DND-41 (cell line): ENCODE measurements around the gene BNIPL.

Source experiments
- ATAC-seq: fragments of 200-7000 bp; cut with Tn5 transposase; 3 replicates; pipeline ENCODE4 v1.9.1; 2021; ENCODE audit warnings: low read depth; ENCODE audit not compliant: insufficient read depth
- DNase-seq: peaks from one replicate; pipeline ENCODE4 v3.0.0-alpha.2; 2020
- H2AFZ ChIP-seq: 2 replicates; pipeline ENCODE4 v1.6.0; 2012; ENCODE audit warnings: low read depth, low read length
- H3K27ac ChIP-seq: 2 replicates; pipeline ENCODE4 v1.5.1; 2012; ENCODE audit warnings: low read length, inconsistent platforms
- H3K27me3 ChIP-seq: fragments of 200-600 bp; sonication (generic); 2 replicates; pipeline ENCODE4 v1.6.0; 2012; ENCODE audit warnings: low read length, mild to moderate bottlenecking, inconsistent platforms; ENCODE audit not compliant: insufficient read depth, poor library complexity
- H3K36me3 ChIP-seq: 2 replicates; pipeline ENCODE4 v1.5.1; 2012; ENCODE audit warnings: low read length, inconsistent platforms; ENCODE audit not compliant: insufficient read depth
- H3K4me1 ChIP-seq: 2 replicates; pipeline ENCODE4 v1.5.1; 2012; ENCODE audit warnings: mild to moderate bottlenecking, low read length; ENCODE audit not compliant: insufficient read depth
- H3K4me2 ChIP-seq: 2 replicates; pipeline ENCODE4 v1.6.0; 2012; ENCODE audit warnings: mild to moderate bottlenecking, moderate library complexity, low read length, inconsistent platforms; ENCODE audit not compliant: insufficient read depth
- H3K4me3 ChIP-seq, 2 experiments: fragments of 200-600 bp in 1 of 2; shearing (Covaris generic) in 1 of 2; 2 replicates each; pipeline ENCODE4 v1.5.1; 2012 to 2016; ENCODE audit warnings: inconsistent platforms in 2 of 2, low read length in 2 of 2, mild to moderate bottlenecking in 2 of 2, low read depth in 1 of 2, moderate library complexity in 1 of 2
- H3K79me2 ChIP-seq: 2 replicates; pipeline ENCODE4 v1.6.0; 2012; ENCODE audit warnings: low read length, inconsistent platforms; ENCODE audit not compliant: insufficient read depth
- H3K9ac ChIP-seq: 2 replicates; pipeline ENCODE4 v1.6.0; 2012; ENCODE audit warnings: low read depth, mild to moderate bottlenecking, inconsistent platforms, low read length, moderate library complexity
- H3K9me3 ChIP-seq: 2 replicates; pipeline ENCODE4 v1.5.1; 2012; ENCODE audit warnings: low read length, moderate library complexity, mild to moderate bottlenecking, inconsistent platforms; ENCODE audit not compliant: insufficient read depth, severe bottlenecking
- H4K20me1 ChIP-seq: 2 replicates; pipeline ENCODE4 v1.6.0; 2012; ENCODE audit warnings: low read length; ENCODE audit not compliant: insufficient read depth
- EZH2 ChIP-seq: IDR thresholded peaks from 3 replicates; pipeline ENCODE4 v1.6.1; 2012; ENCODE audit warnings: borderline replicate concordance, low read depth, mild to moderate bottlenecking, moderate library complexity, low read length, inconsistent platforms; ENCODE audit not compliant: severe bottlenecking
- TF ChIP-seq, protein P1 (sequence below): IDR thresholded peaks from 2 replicates; pipeline ENCODE4 v1.5.1; 2012; ENCODE audit warnings: borderline replicate concordance, low read length, moderate library complexity, mild to moderate bottlenecking; ENCODE audit not compliant: poor library complexity, severe bottlenecking; ENCODE audit errors: extremely low read depth

BNIPL gene

DNA sequence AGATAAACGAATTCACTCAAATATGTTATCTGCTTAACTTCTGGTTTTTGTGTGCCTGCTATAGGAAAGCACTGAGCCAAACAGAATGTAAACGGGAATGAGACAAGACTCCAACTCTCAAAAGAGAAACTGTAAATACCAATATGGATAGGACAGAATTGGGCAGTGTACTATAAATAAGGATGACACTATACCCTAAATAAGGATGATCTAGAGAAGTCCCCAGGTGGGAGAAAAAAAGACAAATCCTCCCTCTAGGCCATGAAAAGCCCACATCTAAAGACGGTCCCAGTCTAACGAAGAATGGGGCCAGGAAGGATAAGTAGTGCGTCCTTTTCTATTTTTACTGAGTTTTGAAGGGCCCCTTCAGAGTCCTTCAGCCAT lies 32.7 kb downstream of the BNIPL start:
- ATAC-seq, result no peak
- Histone ChIP-seq H3K4me1 (peaks cover 62% of the 10 kb centered on the region), H4K20me1 (peaks cover 3% of the 10 kb centered on the region; the same call in 1 of the 2 replicates), H3K27me3 (no peaks in the 10 kb centered on the region), H3K27ac (peak overlapping the region; percentile 1; the same call in 1 of the 2 replicates), H3K36me3 (peaks cover 47% of the 10 kb centered on the region), H3K4me2 (peak overlapping the region; percentile 78), H3K79me2 (peaks cover 80% of the 10 kb centered on the region), H2AFZ (no peak overlapping the region), H3K9me3 (no peaks in the 10 kb centered on the region), H3K4me3 (no peak overlapping the region), H3K9ac (peak overlapping the region; percentile 84; the same call in 1 of the 2 replicates)
- TF ChIP-seq EZH2, result no peak
- TF ChIP-seq, protein P1, sequence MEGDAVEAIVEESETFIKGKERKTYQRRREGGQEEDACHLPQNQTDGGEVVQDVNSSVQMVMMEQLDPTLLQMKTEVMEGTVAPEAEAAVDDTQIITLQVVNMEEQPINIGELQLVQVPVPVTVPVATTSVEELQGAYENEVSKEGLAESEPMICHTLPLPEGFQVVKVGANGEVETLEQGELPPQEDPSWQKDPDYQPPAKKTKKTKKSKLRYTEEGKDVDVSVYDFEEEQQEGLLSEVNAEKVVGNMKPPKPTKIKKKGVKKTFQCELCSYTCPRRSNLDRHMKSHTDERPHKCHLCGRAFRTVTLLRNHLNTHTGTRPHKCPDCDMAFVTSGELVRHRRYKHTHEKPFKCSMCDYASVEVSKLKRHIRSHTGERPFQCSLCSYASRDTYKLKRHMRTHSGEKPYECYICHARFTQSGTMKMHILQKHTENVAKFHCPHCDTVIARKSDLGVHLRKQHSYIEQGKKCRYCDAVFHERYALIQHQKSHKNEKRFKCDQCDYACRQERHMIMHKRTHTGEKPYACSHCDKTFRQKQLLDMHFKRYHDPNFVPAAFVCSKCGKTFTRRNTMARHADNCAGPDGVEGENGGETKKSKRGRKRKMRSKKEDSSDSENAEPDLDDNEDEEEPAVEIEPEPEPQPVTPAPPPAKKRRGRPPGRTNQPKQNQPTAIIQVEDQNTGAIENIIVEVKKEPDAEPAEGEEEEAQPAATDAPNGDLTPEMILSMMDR, result no peak
- no peak for DNase-seq

DNA sequence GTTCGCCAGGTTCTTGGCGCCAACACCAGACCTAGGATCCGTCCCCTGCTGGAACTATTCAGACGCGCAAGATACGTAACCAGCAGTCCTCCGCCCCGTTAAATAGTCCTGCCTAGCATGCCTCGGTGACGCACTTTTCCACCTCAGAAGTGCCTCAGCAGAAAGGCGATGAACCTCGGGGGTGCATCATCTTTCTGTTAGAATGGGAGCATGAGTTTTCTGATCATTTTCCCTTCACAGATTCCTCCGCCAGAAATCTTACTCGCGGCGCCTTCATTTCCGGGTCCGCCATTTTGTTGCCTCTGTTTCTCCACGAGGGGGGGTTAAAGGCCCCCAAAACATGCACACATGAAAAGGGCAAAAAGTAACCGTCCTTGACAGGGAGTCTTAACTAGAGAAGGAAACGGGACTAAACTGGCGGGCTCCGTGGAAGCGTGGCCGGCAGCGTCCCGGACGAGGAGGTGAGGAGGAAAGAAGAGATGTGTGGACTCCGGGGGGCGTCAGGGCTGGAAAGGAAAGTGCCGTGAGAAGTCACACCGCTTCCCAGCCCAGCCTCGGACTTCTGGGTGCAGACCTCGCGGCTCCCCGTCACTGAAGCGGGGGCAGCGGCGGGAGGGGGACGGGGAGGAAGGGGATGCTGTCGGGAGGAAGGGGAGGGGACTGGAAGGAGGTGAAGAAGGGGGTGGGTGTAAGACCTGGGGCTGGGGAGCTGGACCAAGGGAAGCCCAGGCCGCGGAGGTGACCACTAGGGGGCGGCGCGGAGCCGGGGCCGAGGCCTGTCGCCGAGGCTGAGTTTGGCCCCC lies 34.3 kb downstream of the BNIPL start, which contains the start of gene GABPB2:
Gene GABPB2 (plus strand): TSS at position 288 of the 803 bp plus-strand sequence. CDS start 17,429 bp downstream, outside the sequence.
- Histone ChIP-seq H3K9ac (peak within 1 kb of the TSS; percentile 84), H3K36me3 (peaks cover 43% of the 10 kb centered on the region), H3K27ac (peak within 1 kb of the TSS; percentile 97), H3K4me2 (peak within 1 kb of the TSS; percentile 78), H3K4me1 (peaks cover 46% of the 10 kb centered on the region), H3K4me3 (peak within 1 kb of the TSS; percentile 45 to 68), H3K27me3 (no peaks in the 10 kb centered on the region), H2AFZ (peak within 1 kb of the TSS; percentile 89), H3K9me3 (no peaks in the 10 kb centered on the region), H3K79me2 (peaks cover 64% of the 10 kb centered on the region), H4K20me1 (no peaks in the 10 kb centered on the region)
- ATAC-seq (peak; percentile 88), DNase-seq (peak; percentile 90)
- no peak for TF ChIP-seq EZH2
- TF ChIP-seq, protein P1, result peak; percentile 82

DNA sequence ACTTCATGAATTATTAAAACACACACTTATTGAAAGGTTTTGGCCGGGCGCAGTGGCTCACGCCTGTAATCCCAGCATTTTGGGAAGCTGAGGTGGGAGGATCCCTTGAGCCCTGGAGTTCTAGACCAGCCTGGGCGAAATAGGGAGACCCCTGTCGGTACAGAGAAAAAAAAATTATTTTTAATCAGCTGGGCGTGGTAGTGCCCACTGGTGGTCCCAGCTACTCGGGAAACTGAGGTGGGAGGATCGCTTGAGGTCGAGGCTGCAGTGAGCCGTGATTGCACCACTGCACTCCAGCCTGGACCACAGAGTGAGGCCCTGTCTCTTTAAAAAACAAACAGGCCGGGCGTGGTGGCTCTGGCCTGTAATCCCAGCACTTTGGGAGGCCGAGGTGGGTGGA lies 35.8 kb downstream of the BNIPL start:
- Histone ChIP-seq H3K79me2 (peaks cover 49% of the 10 kb centered on the region), H3K4me2 (peak overlapping the region; percentile 78; the same call in 1 of the 2 replicates), H3K9me3 (no peaks in the 10 kb centered on the region), H3K27me3 (no peaks in the 10 kb centered on the region), H3K36me3 (peaks cover 32% of the 10 kb centered on the region), H3K9ac (no peak overlapping the region), H4K20me1 (no peaks in the 10 kb centered on the region), H3K27ac (no peak overlapping the region), H3K4me1 (peaks cover 36% of the 10 kb centered on the region), H2AFZ (no peak overlapping the region), H3K4me3 (no peak overlapping the region)
- DNase-seq (no peak), ATAC-seq (no peak)
- TF ChIP-seq, protein P1, result no peak
- no peak for TF ChIP-seq EZH2
